ENCODE results near the gene CFAP206. TPM values are rescaled to one million over a fixed set of nuclear protein-coding genes. Genes with fewer than 3 reads are reported as not detected.

Gene CFAP206
- total and polyA plus RNA-seq, 2 donors (not counting 3 experiments of a cell fraction or from before 2014, with no cell fraction given), result 0.15 to 0.20 TPM

DNA sequence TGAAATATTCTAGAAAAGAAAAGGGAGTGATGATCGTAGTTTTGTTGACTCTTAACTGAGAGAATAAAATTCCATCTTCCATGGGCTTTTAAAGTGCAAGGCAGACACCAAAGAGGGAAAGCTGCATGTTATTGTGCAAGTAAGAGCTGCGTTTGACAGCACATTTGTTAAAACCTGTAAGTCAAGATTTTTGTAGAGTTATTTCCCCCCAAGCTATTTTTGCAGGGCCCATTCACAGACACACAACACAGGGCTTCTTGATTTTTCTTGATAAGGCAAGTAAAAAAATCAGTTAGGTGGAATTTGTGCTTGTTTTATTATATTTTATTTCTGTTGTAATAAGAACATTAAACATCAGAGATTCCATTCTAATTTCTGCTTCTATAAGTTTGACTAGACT is 13.8 kb downstream of the CFAP206 start:
- no peak overlapping the region for H2AFZ ChIP-seq (ENCODE audit: low read depth, low read length)
- H3K4me1 ChIP-seq (ENCODE audit: control insufficient read depth, extremely low read depth, insufficient read depth, low read length), result no peaks in the 10 kb centered on the region
- FAIRE-seq, result no peak
- H3K9me3 ChIP-seq (replicated peaks; ENCODE audit: control insufficient read depth, insufficient read depth, low read length), result no peaks in the 10 kb centered on the region
- CTCF ChIA-PET, result no interaction called here
- no peaks in the 10 kb centered on the region for H4K20me1 ChIP-seq (replicated peaks; ENCODE audit: control insufficient read depth, extremely low read depth, insufficient read depth, low read length)
- H3K9me1 ChIP-seq (replicated peaks; ENCODE audit: control insufficient read depth, extremely low read depth, insufficient read depth, low read length), result no peaks in the 10 kb centered on the region
- H3K9ac ChIP-seq (replicated peaks; ENCODE audit: extremely low read depth, insufficient read depth, low read length), result no peak overlapping the region
- no peak overlapping the region for H3K4me3 ChIP-seq (replicated peaks in 1 of 3; ENCODE audit: insufficient read depth in 1 of 3, low read depth in 1 of 3, low read length in 3 of 3)
- intact Hi-C loops (cut with micrococcal nuclease) (no loop called here), dilution Hi-C loops (cut with MboI; ENCODE audit: extremely low pct_ligation_motif_present, low sequenced_read_pairs) (no loop called here)
- H3K27me3 ChIP-seq (ENCODE audit: control insufficient read depth in 2 of 2, insufficient read depth in 2 of 2, low read length in 2 of 2), result no peaks in the 10 kb centered on the region
- POLR2A ChIA-PET, result no interaction called here
- no peaks in the 10 kb centered on the region for H3K79me2 ChIP-seq (ENCODE audit: control insufficient read depth, insufficient read depth, low read length)
- no TSS peak for BruUV-seq (replicated peaks)
- H3K36me3 ChIP-seq (ENCODE audit: control insufficient read depth in 2 of 2, extremely low read depth in 1 of 2, insufficient read depth in 2 of 2, low read length in 2 of 2), result no peaks in the 10 kb centered on the region
- DNase-seq (ENCODE audit: low read depth, low spot score), result no peak
- H3K27ac ChIP-seq (ENCODE audit: insufficient read depth, low read depth, low read length), result no peak overlapping the region
- H3K4me2 ChIP-seq (ENCODE audit: insufficient read depth, low read length), result no peak overlapping the region
- TF ChIP-seq MYC (IDR thresholded peaks at IDR 0.05; ENCODE audit: low read depth, low read length), result no peak
- TF ChIP-seq POLR2AphosphoS5 (IDR thresholded peaks at IDR 0.05; ENCODE audit: insufficient read depth, low read depth, low read length), result no peak
- TF ChIP-seq JUN (IDR thresholded peaks at IDR 0.05; ENCODE audit: borderline replicate concordance, insufficient read depth, insufficient read length, low read depth), result no peak
- no peak for TF ChIP-seq POLR2A (IDR thresholded peaks at IDR 0.05; ENCODE audit: low read depth, low read length)
- TF ChIP-seq GATA2 (IDR thresholded peaks at IDR 0.05; ENCODE audit: insufficient read depth, insufficient read length, low read depth, low read length), result no peak
- TF ChIP-seq, protein P1, sequence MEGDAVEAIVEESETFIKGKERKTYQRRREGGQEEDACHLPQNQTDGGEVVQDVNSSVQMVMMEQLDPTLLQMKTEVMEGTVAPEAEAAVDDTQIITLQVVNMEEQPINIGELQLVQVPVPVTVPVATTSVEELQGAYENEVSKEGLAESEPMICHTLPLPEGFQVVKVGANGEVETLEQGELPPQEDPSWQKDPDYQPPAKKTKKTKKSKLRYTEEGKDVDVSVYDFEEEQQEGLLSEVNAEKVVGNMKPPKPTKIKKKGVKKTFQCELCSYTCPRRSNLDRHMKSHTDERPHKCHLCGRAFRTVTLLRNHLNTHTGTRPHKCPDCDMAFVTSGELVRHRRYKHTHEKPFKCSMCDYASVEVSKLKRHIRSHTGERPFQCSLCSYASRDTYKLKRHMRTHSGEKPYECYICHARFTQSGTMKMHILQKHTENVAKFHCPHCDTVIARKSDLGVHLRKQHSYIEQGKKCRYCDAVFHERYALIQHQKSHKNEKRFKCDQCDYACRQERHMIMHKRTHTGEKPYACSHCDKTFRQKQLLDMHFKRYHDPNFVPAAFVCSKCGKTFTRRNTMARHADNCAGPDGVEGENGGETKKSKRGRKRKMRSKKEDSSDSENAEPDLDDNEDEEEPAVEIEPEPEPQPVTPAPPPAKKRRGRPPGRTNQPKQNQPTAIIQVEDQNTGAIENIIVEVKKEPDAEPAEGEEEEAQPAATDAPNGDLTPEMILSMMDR (IDR thresholded peaks at IDR 0.05; ENCODE audit: extremely low read depth in 1 of 2, insufficient read depth in 1 of 2, low read depth in 1 of 2, low read length in 2 of 2), result no peak
- TF ChIP-seq EZH2 (IDR thresholded peaks at IDR 0.05; ENCODE audit: borderline replicate concordance, low read depth, low read length, severe bottlenecking), result no peak
- TF ChIP-seq, protein P2, sequence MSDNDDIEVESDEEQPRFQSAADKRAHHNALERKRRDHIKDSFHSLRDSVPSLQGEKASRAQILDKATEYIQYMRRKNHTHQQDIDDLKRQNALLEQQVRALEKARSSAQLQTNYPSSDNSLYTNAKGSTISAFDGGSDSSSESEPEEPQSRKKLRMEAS (IDR thresholded peaks at IDR 0.05; ENCODE audit: insufficient read depth, insufficient read length), result no peak
- TF ChIP-seq FOS (IDR thresholded peaks at IDR 0.05; ENCODE audit: borderline replicate concordance, insufficient read depth, low read length), result no peak

Data from endothelial cell of umbilical vein (primary cell).